ENCODE data around the gene SDC3.

The SDC3 gene

DNA sequence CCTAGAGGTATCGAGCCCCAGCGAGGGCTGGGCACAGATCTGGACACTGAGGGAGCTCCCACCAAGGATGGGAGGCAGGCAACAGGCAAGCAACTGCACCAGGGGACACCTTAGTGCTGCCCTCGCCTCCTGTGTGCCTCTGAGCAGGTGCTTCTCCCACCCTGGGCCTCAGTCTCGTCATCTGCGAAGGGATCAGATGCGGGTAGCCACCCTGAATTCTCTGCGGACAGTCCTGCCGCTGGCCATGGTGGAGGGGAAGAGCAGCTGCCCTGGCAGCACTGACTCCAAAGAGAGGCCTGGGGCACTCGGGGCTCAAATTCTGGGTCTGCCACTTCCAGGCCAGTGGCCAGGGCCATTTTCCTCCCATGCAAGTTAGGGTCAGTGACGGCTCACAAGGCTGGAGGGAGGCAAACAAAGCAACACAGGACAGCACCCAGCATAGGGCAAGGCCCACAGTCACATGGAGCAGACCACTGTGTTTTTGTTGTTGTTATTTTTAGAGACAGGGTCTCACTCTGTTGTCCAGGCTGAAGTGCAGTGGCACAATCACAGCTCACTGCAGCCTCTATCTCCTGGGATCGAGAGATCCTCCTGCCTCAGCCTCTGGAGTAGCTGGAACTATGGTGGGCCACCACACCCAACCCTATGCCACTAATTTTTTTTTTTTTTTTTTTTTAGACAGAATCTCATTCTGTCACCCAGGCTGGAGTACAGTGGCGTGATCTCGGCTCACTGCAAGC, 7.1 kb upstream of the SDC3 start:
- no peak overlapping the region for H3K9ac ChIP-seq (ENCODE audit: low read depth, low read length)
- no peaks in the 10 kb centered on the region for H3K9me3 ChIP-seq (ENCODE audit: control insufficient read depth, insufficient read depth, low read length)
- H3K4me1 ChIP-seq (ENCODE audit: insufficient read depth, low read length), result peaks cover 6% of the 10 kb centered on the region; the same call in 1 of the 2 replicates
- H3K36me3 ChIP-seq (ENCODE audit: insufficient read depth, low read length), result no peaks in the 10 kb centered on the region

DNA sequence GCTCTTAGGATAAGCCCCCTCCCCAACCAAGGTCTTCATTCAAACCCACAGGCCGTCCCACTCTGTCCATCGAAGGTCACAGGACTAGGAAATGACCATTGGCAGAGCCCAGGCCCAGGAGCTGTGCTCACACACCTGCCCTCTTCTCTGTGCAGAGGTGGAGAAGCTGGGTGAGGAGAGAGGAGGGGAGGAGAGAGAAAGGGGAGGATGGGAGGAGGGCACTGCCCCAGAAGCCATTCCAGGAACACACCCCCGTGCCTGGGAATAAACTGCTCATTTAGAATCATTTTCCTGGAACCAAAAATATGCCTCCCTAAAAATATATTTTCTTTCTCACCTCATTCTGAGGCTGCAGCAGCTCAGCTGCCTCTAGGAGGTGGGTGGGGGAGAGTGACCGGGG, 6.4 kb upstream of the SDC3 start:
- no peak overlapping the region for H3K9ac ChIP-seq (ENCODE audit: low read depth, low read length)
- peaks cover 6% of the 10 kb centered on the region; the same call in 1 of the 2 replicates for H3K4me1 ChIP-seq (ENCODE audit: insufficient read depth, low read length)
- no peaks in the 10 kb centered on the region for H3K36me3 ChIP-seq (ENCODE audit: insufficient read depth, low read length)
- H3K9me3 ChIP-seq (ENCODE audit: control insufficient read depth, insufficient read depth, low read length), result no peaks in the 10 kb centered on the region

- no peak overlapping the region for H3K9ac ChIP-seq (ENCODE audit: low read depth, low read length)
- no peaks in the 10 kb centered on the region for H3K9me3 ChIP-seq (ENCODE audit: control insufficient read depth, insufficient read depth, low read length)
- H3K36me3 ChIP-seq (ENCODE audit: insufficient read depth, low read length), result no peaks in the 10 kb centered on the region
- peaks cover 9% of the 10 kb centered on the region; the same call in 1 of the 2 replicates for H3K4me1 ChIP-seq (ENCODE audit: insufficient read depth, low read length)
Measured at GRCh38 chr1:30914587-30914922, 6.0 kb upstream of the SDC3 start.

DNA sequence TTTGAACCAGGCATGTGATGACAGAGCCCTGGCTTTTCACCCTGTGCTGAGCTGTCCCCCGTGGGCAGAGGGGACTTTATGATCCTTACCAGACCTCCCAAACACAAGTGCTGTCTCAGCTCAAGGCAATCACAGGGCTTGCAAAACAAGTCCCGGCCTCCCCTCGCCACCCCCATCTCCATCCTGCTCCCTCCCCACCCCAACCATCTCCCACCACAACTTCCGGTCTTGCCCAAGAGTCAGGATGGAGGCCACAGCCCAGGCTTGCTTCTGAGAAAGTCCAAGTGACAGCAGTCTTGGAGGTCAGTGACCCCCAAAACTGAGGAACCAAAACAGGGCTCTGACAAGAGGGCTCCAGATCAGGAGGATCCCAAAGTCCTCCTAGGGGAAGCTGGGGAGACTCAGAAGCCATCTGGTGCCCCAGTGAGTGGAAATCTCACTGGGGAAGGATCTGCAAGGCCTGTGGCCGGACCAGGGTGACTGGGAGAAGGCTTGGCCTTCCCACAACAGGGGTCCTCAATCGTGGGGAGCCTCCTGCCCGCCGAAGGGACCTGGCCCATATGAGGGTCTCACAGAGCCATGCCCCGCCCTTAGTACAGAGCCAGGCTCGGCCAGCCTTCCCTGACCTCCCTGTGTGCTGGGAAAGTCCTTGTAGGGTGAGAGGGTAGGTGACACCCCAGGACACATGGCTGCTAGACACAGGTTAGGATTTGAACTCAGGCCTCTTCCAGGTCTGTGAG, 4.5 kb upstream of the SDC3 start:
- Histone ChIP-seq H3K36me3 (ENCODE audit: insufficient read depth, low read length) (no peaks in the 10 kb centered on the region), H3K9ac (ENCODE audit: low read depth, low read length) (no peak overlapping the region), H3K4me1 (ENCODE audit: insufficient read depth, low read length) (peaks cover 9% of the 10 kb centered on the region; the same call in 1 of the 2 replicates), H3K9me3 (ENCODE audit: control insufficient read depth, insufficient read depth, low read length) (no peaks in the 10 kb centered on the region)

GRCh38 chr1:30912224-30912623, 3.7 kb upstream of the SDC3 start:
- Histone ChIP-seq H3K9ac (ENCODE audit: low read depth, low read length) (no peak overlapping the region), H3K9me3 (ENCODE audit: control insufficient read depth, insufficient read depth, low read length) (no peaks in the 10 kb centered on the region), H3K4me1 (ENCODE audit: insufficient read depth, low read length) (peaks cover 11% of the 10 kb centered on the region; the same call in 1 of the 2 replicates), H3K36me3 (ENCODE audit: insufficient read depth, low read length) (no peaks in the 10 kb centered on the region)

GRCh38 chr1:30911059-30911954, 2.7 kb upstream of the SDC3 start:
- H3K9me3 ChIP-seq (ENCODE audit: control insufficient read depth, insufficient read depth, low read length), result no peaks in the 10 kb centered on the region
- no peak overlapping the region for H3K9ac ChIP-seq (ENCODE audit: low read depth, low read length)
- peaks cover 19% of the 10 kb centered on the region; the same call in 1 of the 2 replicates for H3K4me1 ChIP-seq (ENCODE audit: insufficient read depth, low read length)
- H3K36me3 ChIP-seq (ENCODE audit: insufficient read depth, low read length), result no peaks in the 10 kb centered on the region

GRCh38 chr1:30909365-30910068, 959 bp upstream of the SDC3 start:
- no peaks in the 10 kb centered on the region for H3K9me3 ChIP-seq (ENCODE audit: control insufficient read depth, insufficient read depth, low read length)
- no peaks in the 10 kb centered on the region for H3K36me3 ChIP-seq (ENCODE audit: insufficient read depth, low read length)
- H3K4me1 ChIP-seq (ENCODE audit: insufficient read depth, low read length), result peaks cover 33% of the 10 kb centered on the region
- peak overlapping the region; percentile 54; the same call in 1 of the 2 replicates for H3K9ac ChIP-seq (ENCODE audit: low read depth, low read length)

GRCh38 chr1:30908316-30908695, 252 bp downstream of the SDC3 start:
- Histone ChIP-seq H3K9me3 (ENCODE audit: control insufficient read depth, insufficient read depth, low read length) (no peaks in the 10 kb centered on the region), H3K36me3 (ENCODE audit: insufficient read depth, low read length) (no peaks in the 10 kb centered on the region), H3K9ac (ENCODE audit: low read depth, low read length) (no peak overlapping the region), H3K4me1 (ENCODE audit: insufficient read depth, low read length) (peaks cover 42% of the 10 kb centered on the region)

DNA sequence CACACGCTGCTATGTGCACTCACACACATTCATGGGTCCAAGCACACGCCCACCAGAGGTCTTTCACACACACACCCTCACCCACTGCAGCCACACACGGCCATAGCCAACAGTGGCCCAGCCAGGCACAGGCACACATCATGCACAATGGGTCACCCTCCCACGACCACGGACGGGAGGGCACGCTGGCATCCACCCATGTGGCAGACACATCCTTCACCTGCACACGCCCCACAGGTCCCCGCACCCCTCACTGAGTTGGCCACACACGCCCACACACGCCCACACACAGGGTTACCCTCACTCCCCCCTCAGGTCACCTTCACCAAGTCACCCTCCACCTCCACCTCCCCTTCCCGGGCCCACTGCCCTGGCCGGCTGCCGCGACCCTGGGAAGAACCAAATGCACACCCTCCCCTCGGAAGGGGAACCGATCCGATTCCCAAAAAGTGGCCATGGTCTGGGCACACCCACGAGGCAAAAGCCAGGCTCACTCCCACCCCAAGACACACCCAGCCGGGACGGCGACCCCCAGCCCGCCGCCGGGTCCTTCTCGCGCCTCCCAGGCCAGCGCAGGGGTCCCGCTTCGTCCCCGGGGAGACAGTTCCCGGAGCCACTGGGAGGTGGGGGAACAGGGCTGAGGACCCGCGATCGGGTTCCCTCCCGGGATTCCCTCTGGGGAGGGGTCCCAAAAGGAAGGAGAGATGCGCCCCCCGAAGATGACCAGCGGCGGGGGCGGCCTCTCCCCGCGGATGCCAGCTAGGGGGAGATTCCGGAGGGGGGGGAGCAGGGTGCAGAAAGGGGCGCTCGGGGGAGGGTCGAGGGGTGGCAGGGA, 860 bp downstream of the SDC3 start:
- H3K4me1 ChIP-seq (ENCODE audit: insufficient read depth, low read length), result peaks cover 47% of the 10 kb centered on the region
- no peaks in the 10 kb centered on the region for H3K36me3 ChIP-seq (ENCODE audit: insufficient read depth, low read length)
- H3K9ac ChIP-seq (ENCODE audit: low read depth, low read length), result peak overlapping the region; percentile 61
- no peaks in the 10 kb centered on the region for H3K9me3 ChIP-seq (ENCODE audit: control insufficient read depth, insufficient read depth, low read length)

DNA sequence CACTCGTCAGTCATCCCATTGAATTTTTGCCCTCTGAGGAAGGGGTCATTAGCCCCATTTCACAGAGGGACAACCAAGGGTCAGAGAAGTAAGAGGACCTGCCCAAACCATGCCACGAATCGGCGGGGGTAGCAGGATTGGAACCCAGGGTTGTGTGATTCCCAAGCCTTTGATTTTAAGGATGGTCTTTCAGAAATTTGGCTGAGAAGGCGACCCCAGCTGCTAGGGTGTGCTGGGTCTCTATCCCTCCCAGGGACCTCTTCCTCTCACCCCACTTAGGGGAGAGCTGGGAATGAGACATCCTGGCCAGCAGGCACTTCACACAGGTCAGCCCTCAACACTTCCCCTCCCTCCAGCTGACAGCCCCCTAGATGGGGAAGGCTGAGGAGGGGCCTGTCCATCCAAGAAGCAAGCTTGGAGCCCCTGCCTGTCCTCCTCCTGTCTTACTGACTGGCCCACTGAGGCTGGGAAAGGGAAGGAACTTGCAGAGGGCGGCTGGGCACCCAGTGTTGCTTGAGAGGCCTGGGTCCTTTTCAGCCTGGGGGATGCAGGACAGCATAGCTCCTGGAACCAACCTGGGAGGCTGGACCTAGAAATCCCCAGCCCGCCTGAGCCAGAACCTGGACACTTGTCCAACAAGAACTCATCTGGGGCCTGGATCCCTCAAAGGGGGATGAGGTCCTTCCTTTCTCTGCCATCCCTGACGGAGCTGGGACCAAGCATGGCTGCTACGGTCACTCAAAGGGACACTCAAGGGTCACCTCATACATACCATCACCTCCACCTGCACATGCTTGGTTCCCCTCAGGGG, 1.7 kb downstream of the SDC3 start:
- no peaks in the 10 kb centered on the region for H3K36me3 ChIP-seq (ENCODE audit: insufficient read depth, low read length)
- peak overlapping the region; percentile 61; the same call in 1 of the 2 replicates for H3K9ac ChIP-seq (ENCODE audit: low read depth, low read length)
- peaks cover 54% of the 10 kb centered on the region for H3K4me1 ChIP-seq (ENCODE audit: insufficient read depth, low read length)
- H3K9me3 ChIP-seq (ENCODE audit: control insufficient read depth, insufficient read depth, low read length), result no peaks in the 10 kb centered on the region

DNA sequence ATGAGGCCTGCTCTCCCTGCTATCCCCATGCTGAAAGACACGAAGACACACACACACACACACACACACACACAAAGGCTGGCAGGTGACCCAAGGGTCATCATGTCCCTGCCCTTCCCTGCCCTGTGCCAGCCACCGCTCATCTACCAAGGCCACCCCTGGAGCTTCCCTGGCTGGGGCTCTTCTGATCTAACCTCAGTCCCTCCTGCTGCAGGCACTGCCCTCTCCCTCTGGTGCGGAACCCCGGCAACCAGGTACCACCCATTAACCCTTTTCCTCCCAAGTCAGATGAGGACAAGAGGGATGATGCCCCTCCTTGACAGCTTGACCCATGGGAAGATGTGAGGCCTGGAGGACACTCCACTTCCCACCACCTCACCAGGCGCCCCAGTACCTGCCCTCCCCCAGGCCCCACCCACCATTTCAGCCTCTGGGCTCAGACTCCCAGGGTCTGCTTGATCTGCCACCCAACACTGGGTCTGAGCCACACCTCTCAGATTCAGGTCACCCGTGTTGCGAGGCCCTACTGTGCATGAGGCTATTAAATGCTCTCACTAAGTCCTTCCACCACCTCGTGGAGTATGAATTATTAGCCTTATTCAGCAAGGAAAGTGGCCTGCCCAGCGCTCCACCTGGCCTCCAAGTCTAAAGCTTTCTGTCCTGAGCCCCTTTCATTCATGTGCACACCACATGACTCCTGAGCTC, 2.5 kb downstream of the SDC3 start:
- no peaks in the 10 kb centered on the region for H3K36me3 ChIP-seq (ENCODE audit: insufficient read depth, low read length)
- H3K9ac ChIP-seq (ENCODE audit: low read depth, low read length), result no peak overlapping the region
- H3K4me1 ChIP-seq (ENCODE audit: insufficient read depth, low read length), result peaks cover 61% of the 10 kb centered on the region
- H3K9me3 ChIP-seq (ENCODE audit: control insufficient read depth, insufficient read depth, low read length), result no peaks in the 10 kb centered on the region

- H3K4me1 ChIP-seq (ENCODE audit: insufficient read depth, low read length), result peaks cover 61% of the 10 kb centered on the region
- no peak overlapping the region for H3K9ac ChIP-seq (ENCODE audit: low read depth, low read length)
- H3K36me3 ChIP-seq (ENCODE audit: insufficient read depth, low read length), result no peaks in the 10 kb centered on the region
- no peaks in the 10 kb centered on the region for H3K9me3 ChIP-seq (ENCODE audit: control insufficient read depth, insufficient read depth, low read length)
Measured at GRCh38 chr1:30905403-30905802, 3.2 kb downstream of the SDC3 start.
